HEK293 (cell line): Measurements from ENCODE around the gene PRMT7.

Experiments
- CTCF ChIA-PET: fragments of 350-600 bp; formaldehyde crosslinking; extraction: SDS; loops from one replicate; lab custom pipeline; 2021; ENCODE audit warnings: antibody characterized with exemption; lab: Yijun Ruan, JAX
- POLR2A ChIA-PET: fragments of 300-600 bp; formaldehyde crosslinking; extraction: SDS; loops from one replicate; lab custom pipeline; 2020; ENCODE audit warnings: antibody characterized with exemption, inconsistent platforms; lab: Yijun Ruan, JAX
- H3K27ac ChIP-seq: fragments of 200-500 bp; sonication (Bioruptor generic); 2 replicates; pipeline ENCODE4 v1.5.1; 2014; ENCODE audit warnings: low read depth, low read length, control low read depth, inconsistent platforms; ENCODE audit errors: extremely low read depth
- H3K36me3 ChIP-seq, 2 experiments: fragments of 200-500 bp in 1 of 2; sonication (Bioruptor generic) in 1 of 2; 1 replicate in 1 of 2; 2 replicates in 1 of 2; pipeline ENCODE4 v1.5.1; 2014 to 2017; ENCODE audit warnings: inconsistent platforms in 2 of 2, low read length in 2 of 2; ENCODE audit not compliant: control insufficient read depth in 2 of 2, insufficient read depth in 1 of 2
- H3K4me1 ChIP-seq: fragments of 200-500 bp; sonication (Bioruptor generic); 2 replicates; pipeline ENCODE4 v1.5.1; 2014; ENCODE audit warnings: mild to moderate bottlenecking, low read length, inconsistent platforms; ENCODE audit not compliant: control insufficient read depth, insufficient read depth
- H3K4me3 ChIP-seq: 2 replicates; pipeline ENCODE4 v1.5.1; 2011; ENCODE audit warnings: low read depth, mild to moderate bottlenecking, control low read depth, low read length, moderate library complexity
- H3K9me3 ChIP-seq: fragments of 200-500 bp; sonication (Bioruptor generic); 2 replicates; pipeline ENCODE4 v1.5.1; 2014; ENCODE audit warnings: low read depth, low read length, inconsistent platforms; ENCODE audit not compliant: control insufficient read depth, insufficient read depth
- GLIS2 ChIP-seq: fragments of 450-650 bp; formaldehyde crosslinking; IDR thresholded peaks from 2 replicates; pipeline ENCODE4 v1.5.1; 2016; ENCODE audit warnings: missing biosample characterization, missing genetic modification characterization
- KLF17 ChIP-seq: fragments of 450-650 bp; formaldehyde crosslinking; IDR thresholded peaks from 2 replicates; pipeline ENCODE4 v1.5.1; 2016; ENCODE audit warnings: missing biosample characterization, missing genetic modification characterization
- OVOL3 ChIP-seq: fragments of 450-650 bp; formaldehyde crosslinking; IDR thresholded peaks from 2 replicates; pipeline ENCODE4 v1.5.1; 2016; ENCODE audit warnings: missing biosample characterization, missing genetic modification characterization
- REPIN1 ChIP-seq: fragments of 450-650 bp; formaldehyde crosslinking; IDR thresholded peaks from 2 replicates; pipeline ENCODE4 v1.5.1; 2017; ENCODE audit warnings: missing biosample characterization, missing genetic modification characterization, low read depth
- ZBTB48 ChIP-seq: fragments of 450-650 bp; formaldehyde crosslinking; IDR thresholded peaks from 2 replicates; pipeline ENCODE4 v1.5.1; 2016; ENCODE audit warnings: missing biosample characterization, missing genetic modification characterization
- ZBTB7A ChIP-seq: fragments of 450-650 bp; formaldehyde crosslinking; IDR thresholded peaks from 2 replicates; pipeline ENCODE4 v1.5.1; 2016; ENCODE audit warnings: low read depth, missing biosample characterization, missing genetic modification characterization
- ZNF132 ChIP-seq: fragments of 450-650 bp; formaldehyde crosslinking; IDR thresholded peaks from 2 replicates; pipeline ENCODE4 v1.5.1; 2017; ENCODE audit warnings: missing biosample characterization, missing genetic modification characterization, borderline replicate concordance
- ZNF133 ChIP-seq: fragments of 450-650 bp; formaldehyde crosslinking; IDR thresholded peaks from 2 replicates; pipeline ENCODE4 v1.5.1; 2016; ENCODE audit warnings: missing biosample characterization, missing genetic modification characterization
- ZNF175 ChIP-seq: fragments of 450-650 bp; formaldehyde crosslinking; IDR thresholded peaks from 2 replicates; pipeline ENCODE4 v1.5.1; 2016; ENCODE audit warnings: missing biosample characterization, missing genetic modification characterization
- ZNF202 ChIP-seq: fragments of 450-650 bp; formaldehyde crosslinking; IDR thresholded peaks from 2 replicates; pipeline ENCODE4 v1.5.1; 2016; ENCODE audit warnings: missing biosample characterization, missing genetic modification characterization, borderline replicate concordance
- ZNF266 ChIP-seq: fragments of 450-650 bp; formaldehyde crosslinking; IDR thresholded peaks from 2 replicates; pipeline ENCODE4 v1.5.1; 2016; ENCODE audit warnings: missing biosample characterization, missing genetic modification characterization, low read depth
- ZNF280D ChIP-seq: fragments of 450-650 bp; formaldehyde crosslinking; IDR thresholded peaks from 2 replicates; pipeline ENCODE4 v1.5.1; 2016; ENCODE audit warnings: missing biosample characterization, missing genetic modification characterization
- ZNF560 ChIP-seq: fragments of 450-650 bp; formaldehyde crosslinking; IDR thresholded peaks from 2 replicates; pipeline ENCODE4 v1.5.1; 2017; ENCODE audit warnings: missing biosample characterization, missing genetic modification characterization, borderline replicate concordance
- ZNF571 ChIP-seq: fragments of 450-650 bp; formaldehyde crosslinking; IDR thresholded peaks from 2 replicates; pipeline ENCODE4 v1.5.0; 2017; ENCODE audit warnings: missing biosample characterization, missing genetic modification characterization
- ZNF670 ChIP-seq: fragments of 450-650 bp; formaldehyde crosslinking; IDR thresholded peaks from 2 replicates; pipeline ENCODE4 v1.5.1; 2016; ENCODE audit warnings: missing biosample characterization, missing genetic modification characterization, low read depth
- ZSCAN16 ChIP-seq: fragments of 450-650 bp; formaldehyde crosslinking; IDR thresholded peaks from 2 replicates; pipeline ENCODE4 v1.5.1; 2016; ENCODE audit warnings: missing biosample characterization, missing genetic modification characterization
- ZSCAN4 ChIP-seq: fragments of 450-650 bp; formaldehyde crosslinking; IDR thresholded peaks from 2 replicates; pipeline ENCODE4 v1.5.1; 2017; ENCODE audit warnings: missing biosample characterization, missing genetic modification characterization

Gene PRMT7

GRCh38 chr16:68353366-68353765, 42.5 kb downstream of the PRMT7 start:
- Histone ChIP-seq H3K27ac (no peak overlapping the region), H3K4me1 (no peaks in the 10 kb centered on the region), H3K4me3 (no peak overlapping the region), H3K36me3 (peaks cover 6 to 96% of the 10 kb centered on the region in 2 experiments; a peak in 2 of 3 replicates), H3K9me3 (no peaks in the 10 kb centered on the region)
- ChIA-PET POLR2A (no interaction called here), CTCF (no interaction called here)
- TF ChIP-seq ZBTB7A (tag by site-specific recombination) (no peak), ZSCAN4 (tag by site-specific recombination) (no peak), ZNF670 (no peak), GLIS2 (tag by site-specific recombination) (no peak), ZNF133 (no peak), ZBTB48 (tag by site-specific recombination) (no peak), ZNF132 (tag by site-specific recombination) (no peak), ZNF560 (no peak), ZNF202 (tag by site-specific recombination) (no peak)

- Histone ChIP-seq H3K27ac (no peak overlapping the region), H3K36me3 (peaks cover 0 to 87% of the 10 kb centered on the region in 2 experiments; a peak in 1 of 3 replicates), H3K4me3 (no peak overlapping the region), H3K4me1 (no peaks in the 10 kb centered on the region), H3K9me3 (no peaks in the 10 kb centered on the region)
- ChIA-PET POLR2A (no interaction called here), CTCF (interaction anchor here (0.6 to 1.1 kb wide), 2 partner anchors 14 to 26 kb away, joined by 3 read pairs; no protein-coding TSS in a partner anchor)
- TF ChIP-seq KLF17 (tag by site-specific recombination), result no peak
- no peak for TF ChIP-seq ZNF571
- no peak for TF ChIP-seq ZNF280D (tag by site-specific recombination)
Measured at GRCh38 chr16:68354816-68355215, 44.0 kb downstream of the PRMT7 start.

- Histone ChIP-seq H3K27ac (no peak overlapping the region), H3K36me3 (peaks cover 0 to 79% of the 10 kb centered on the region in 2 experiments; a peak in 1 of 3 replicates), H3K4me1 (no peaks in the 10 kb centered on the region), H3K4me3 (no peak overlapping the region), H3K9me3 (no peaks in the 10 kb centered on the region)
- CTCF ChIA-PET, result interaction anchor here (0.7 to 1.1 kb wide), 2 partner anchors 27 to 52 kb away, joined by 3 read pairs; no protein-coding TSS in a partner anchor
- TF ChIP-seq OVOL3 (tag by site-specific recombination) (no peak), ZNF266 (tag by site-specific recombination) (no peak), REPIN1 (no peak), ZNF175 (tag by site-specific recombination) (no peak), ZSCAN16 (tag by site-specific recombination) (no peak)
- POLR2A ChIA-PET, result interaction anchor here (0.8 kb wide), 1 partner anchor 45 kb away, joined by 5 read pairs; the partner anchor contains the start of genes PRMT7 and SLC7A6OS
Measured at GRCh38 chr16:68355447-68356248, 44.8 kb downstream of the PRMT7 start.
